Airway epithelial cell (primary cell): ENCODE data around the gene NGLY1. TPM values are rescaled to one million over a fixed set of nuclear protein-coding genes. Genes with fewer than 3 reads are reported as not detected.

Source experiments
- total RNA-seq: library from RNA; depleted of rRNA; stranded (reverse); fragments of >200 nt; gene quantifications from 2 replicates; pipeline ENCODE4 v1.2.3, GENCODE V29; 2015

NGLY1 gene, protein sequence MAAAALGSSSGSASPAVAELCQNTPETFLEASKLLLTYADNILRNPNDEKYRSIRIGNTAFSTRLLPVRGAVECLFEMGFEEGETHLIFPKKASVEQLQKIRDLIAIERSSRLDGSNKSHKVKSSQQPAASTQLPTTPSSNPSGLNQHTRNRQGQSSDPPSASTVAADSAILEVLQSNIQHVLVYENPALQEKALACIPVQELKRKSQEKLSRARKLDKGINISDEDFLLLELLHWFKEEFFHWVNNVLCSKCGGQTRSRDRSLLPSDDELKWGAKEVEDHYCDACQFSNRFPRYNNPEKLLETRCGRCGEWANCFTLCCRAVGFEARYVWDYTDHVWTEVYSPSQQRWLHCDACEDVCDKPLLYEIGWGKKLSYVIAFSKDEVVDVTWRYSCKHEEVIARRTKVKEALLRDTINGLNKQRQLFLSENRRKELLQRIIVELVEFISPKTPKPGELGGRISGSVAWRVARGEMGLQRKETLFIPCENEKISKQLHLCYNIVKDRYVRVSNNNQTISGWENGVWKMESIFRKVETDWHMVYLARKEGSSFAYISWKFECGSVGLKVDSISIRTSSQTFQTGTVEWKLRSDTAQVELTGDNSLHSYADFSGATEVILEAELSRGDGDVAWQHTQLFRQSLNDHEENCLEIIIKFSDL
- 14.2 and 16.2 TPM in 2 replicates for total RNA-seq

DNA sequence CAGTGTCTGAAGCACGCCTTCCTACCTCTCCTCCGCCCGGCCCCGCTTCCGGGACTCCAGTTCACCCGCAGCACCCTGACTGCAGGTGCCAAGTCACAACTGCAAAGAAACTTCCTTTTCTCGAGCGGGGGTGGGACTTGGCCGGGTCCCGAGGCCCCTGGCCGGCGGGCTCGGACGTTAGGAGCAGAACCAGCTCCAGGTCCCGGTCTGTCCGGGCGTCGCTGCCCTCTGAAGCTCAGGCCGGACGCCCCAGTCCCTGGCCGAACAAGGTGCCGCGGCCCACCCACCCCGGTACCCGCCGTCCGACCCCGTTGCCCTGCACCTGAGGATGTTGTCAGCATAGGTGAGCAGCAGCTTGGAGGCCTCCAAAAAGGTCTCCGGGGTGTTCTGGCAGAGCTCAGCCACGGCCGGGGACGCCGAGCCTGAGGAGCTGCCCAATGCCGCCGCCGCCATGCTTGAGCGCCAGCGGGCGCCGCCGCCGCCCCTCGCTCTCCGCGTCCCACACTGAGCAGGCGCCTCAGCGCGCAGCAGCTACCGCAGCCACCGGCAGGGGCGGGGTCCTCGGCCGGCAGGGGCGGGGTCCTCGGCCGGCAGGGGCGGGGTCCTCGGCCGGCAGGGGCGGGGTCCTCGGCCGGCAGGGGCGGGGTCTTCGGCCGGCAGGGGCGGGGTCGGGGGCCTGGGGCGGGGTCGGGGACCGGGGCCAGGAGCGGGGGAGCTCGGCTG lies at the start of gene NGLY1:
NGLY1 (minus strand) TSS at position 506 of the 723 bp plus-strand sequence; CDS start at position 453, 53 bp downstream.

GRCh38 chr3:25789596-25790556 lies 6.6 kb upstream of the NGLY1 start, which contains the start of gene OXSM:
OXSM (plus strand) TSS chr3:25790090; CDS start chr3:25791021, 931 bp downstream.

Other genes with a start within 250 kb of the NGLY1 start
- 51.2 and 64.3 TPM in 2 replicates for gene TOP2B, start 118.5 kb downstream of the NGLY1 start, total RNA-seq
- gene OXSM, start 6.6 kb upstream of the NGLY1 start, total RNA-seq: 8.8 and 16.2 TPM in 2 replicates